SK-N-SH (cell line): ENCODE results near the gene MRPS7.

ENCODE experiments used
- CTCF ChIP-seq: fragments of 200-600 bp; sonication (generic); IDR thresholded peaks from 2 replicates; pipeline ENCODE4 v1.6.1; 2017; ENCODE audit warnings: antibody characterized with exemption, mild to moderate bottlenecking, moderate library complexity
- EP300 ChIP-seq, 2 experiments: IDR thresholded peaks; 2 replicates each; pipeline versions ENCODE4 v1.4.0 to v1.6.1; 2012; ENCODE audit warnings: borderline replicate concordance in 1 of 2, low read depth in 1 of 2, low read length in 1 of 2
- JUND ChIP-seq: IDR thresholded peaks from 2 replicates; pipeline ENCODE4 v1.4.0; 2012
- MAX ChIP-seq: IDR thresholded peaks from 2 replicates; pipeline ENCODE4 v1.4.0; 2012; ENCODE audit warnings: low read depth
- POLR2AphosphoS5 ChIP-seq: IDR thresholded peaks from 2 replicates; pipeline ENCODE4 v1.6.1; 2012; ENCODE audit warnings: low read depth, low read length
- RAD21 ChIP-seq: IDR thresholded peaks from 2 replicates; pipeline ENCODE4 v1.6.1; 2012; ENCODE audit warnings: mild to moderate bottlenecking, low read length
- REST ChIP-seq: IDR thresholded peaks from 2 replicates; pipeline ENCODE4 v1.6.1; 2012; ENCODE audit warnings: mild to moderate bottlenecking, low read depth, low read length, moderate library complexity
- RFX5 ChIP-seq: IDR thresholded peaks from 2 replicates; pipeline ENCODE4 v1.6.1; 2012; ENCODE audit warnings: mild to moderate bottlenecking, improper control_type of control experiment, low read length
- TCF12 ChIP-seq: IDR thresholded peaks from 2 replicates; pipeline ENCODE4 v1.4.0; 2012
- ZBTB33 ChIP-seq: IDR thresholded peaks from 2 replicates; pipeline ENCODE4 v1.4.0; 2012; ENCODE audit warnings: low read depth, borderline replicate concordance
- TF ChIP-seq, protein P1 (sequence below): IDR thresholded peaks from 2 replicates; pipeline ENCODE4; 2012

DNA sequence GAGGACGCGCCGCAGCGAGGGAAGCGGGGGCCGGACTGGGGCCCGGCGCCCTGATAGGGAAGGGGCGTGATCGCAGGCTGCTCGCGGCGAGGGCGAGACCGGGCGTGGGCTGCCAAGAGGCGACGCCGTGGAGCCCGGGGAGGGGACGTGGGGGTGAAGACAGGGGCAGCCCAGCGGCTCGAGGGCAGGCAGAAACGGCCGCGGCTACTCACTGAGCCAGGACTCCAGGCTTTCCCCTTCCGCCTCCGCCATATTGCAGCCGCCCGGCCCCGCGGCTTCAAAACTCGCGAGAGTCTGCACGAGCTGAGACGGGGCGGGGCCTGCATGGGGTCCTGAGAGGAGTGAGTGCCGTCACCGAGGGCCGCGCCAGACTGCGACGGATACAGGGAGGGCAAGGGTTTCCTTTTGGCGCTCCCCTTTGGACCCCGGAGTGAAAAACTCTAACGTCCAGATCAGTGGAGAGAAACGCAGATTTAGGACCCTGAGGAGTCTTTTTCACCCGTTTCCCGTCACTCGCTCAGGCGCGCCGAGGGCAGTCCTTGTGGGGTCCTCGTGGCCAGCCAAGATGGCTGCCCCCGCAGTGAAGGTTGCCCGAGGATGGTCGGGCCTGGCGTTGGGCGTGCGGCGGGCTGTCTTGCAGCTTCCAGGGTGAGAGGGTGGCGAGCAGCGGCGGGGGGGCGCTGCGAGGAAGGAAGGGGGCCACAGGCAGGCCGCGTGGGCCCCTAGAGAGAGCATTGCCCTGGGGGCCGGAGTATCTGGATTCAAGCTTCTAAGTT is at the start of gene MRPS7, which contains the start of gene GGA3:
- no peak for TF ChIP-seq CTCF
- TF ChIP-seq ZBTB33 = peak; percentile 98
- TF ChIP-seq, protein P1, sequence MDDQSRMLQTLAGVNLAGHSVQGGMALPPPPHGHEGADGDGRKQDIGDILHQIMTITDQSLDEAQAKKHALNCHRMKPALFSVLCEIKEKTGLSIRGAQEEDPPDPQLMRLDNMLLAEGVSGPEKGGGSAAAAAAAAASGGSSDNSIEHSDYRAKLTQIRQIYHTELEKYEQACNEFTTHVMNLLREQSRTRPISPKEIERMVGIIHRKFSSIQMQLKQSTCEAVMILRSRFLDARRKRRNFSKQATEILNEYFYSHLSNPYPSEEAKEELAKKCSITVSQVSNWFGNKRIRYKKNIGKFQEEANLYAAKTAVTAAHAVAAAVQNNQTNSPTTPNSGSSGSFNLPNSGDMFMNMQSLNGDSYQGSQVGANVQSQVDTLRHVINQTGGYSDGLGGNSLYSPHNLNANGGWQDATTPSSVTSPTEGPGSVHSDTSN = no peak
- no peak for TF ChIP-seq RFX5
- TF ChIP-seq RAD21 = no peak
- peak; percentile 88 for TF ChIP-seq MAX
- TF ChIP-seq TCF12 = peak; percentile 13; the same call in 1 of the 2 replicates
- no peak for TF ChIP-seq EP300 (IDR thresholded peaks at IDR 0.05; ENCODE audit: borderline replicate concordance in 1 of 2, low read depth in 1 of 2, low read length in 1 of 2)
- no peak for TF ChIP-seq JUND
- TF ChIP-seq POLR2AphosphoS5 = peak; percentile 85
- no peak; the same call in 1 of the 2 replicates for TF ChIP-seq REST
